Loucy (cell line): Measurements from ENCODE around the gene PDCD10.

Experiments used
- CTCF ChIP-seq: fragments of 200-600 bp; sonication (generic); conservative IDR thresholded peaks from 2 replicates; pipeline ENCODE4 v1.5.1; 2014; ENCODE audit warnings: mild to moderate bottlenecking, antibody characterized with exemption, low read length
- EZH2phosphoT487 ChIP-seq: fragments of 200-600 bp; IDR thresholded peaks from 2 replicates; pipeline ENCODE4 v1.6.1; 2018; ENCODE audit warnings: antibody characterized with exemption, mild to moderate bottlenecking, moderate library complexity, borderline replicate concordance

- TF ChIP-seq CTCF (no peak), EZH2phosphoT487 (no peak)
These were observed 6.5 kb downstream of the PDCD10 start for GRCh38 chr3:167728176-167728575.
